22Rv1 (cell line): ENCODE data around the gene REV1.

ENCODE experiments used
- H3K27ac ChIP-seq: fragments of 450-650 bp; 2 replicates; pipeline ENCODE4 v1.5.1; 2017
- CTCF ChIP-seq: fragments of 450-650 bp; IDR thresholded peaks from 2 replicates; pipeline ENCODE4 v1.5.1; 2017; ENCODE audit warnings: mild to moderate bottlenecking
- ZFX ChIP-seq: fragments of 450-650 bp; IDR thresholded peaks from 2 replicates; pipeline ENCODE4 v1.6.1; 2017; ENCODE audit warnings: antibody characterized with exemption, borderline replicate concordance

REV1 gene

GRCh38 chr2:99442837-99443236, 47.0 kb downstream of the REV1 start:
- TF ChIP-seq CTCF = no peak
- no peak for TF ChIP-seq ZFX
- H3K27ac ChIP-seq = no peak overlapping the region

- no peak for TF ChIP-seq CTCF
- TF ChIP-seq ZFX = no peak
- no peak overlapping the region for H3K27ac ChIP-seq
These were observed 49.8 kb downstream of the REV1 start for GRCh38 chr2:99439971-99440505.

DNA sequence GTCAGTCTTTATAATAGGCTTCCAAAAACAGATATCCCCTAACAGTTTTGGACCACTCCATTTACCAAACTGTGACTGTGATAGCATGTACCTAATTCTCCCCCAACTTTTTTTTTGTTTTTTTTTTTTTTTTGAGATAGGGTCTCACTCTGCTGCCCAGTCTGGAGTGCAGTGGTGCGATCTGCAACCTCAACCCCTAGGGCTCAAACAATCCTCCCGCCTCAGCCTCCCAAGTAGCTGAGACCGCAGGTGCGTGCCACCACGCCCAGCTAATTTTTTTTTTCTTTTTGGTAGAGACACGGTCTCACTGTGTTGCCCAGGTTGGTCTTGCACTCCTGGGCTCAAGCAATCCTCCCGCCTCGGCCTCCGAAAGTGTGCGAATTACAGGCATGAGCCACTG, 52.9 kb downstream of the REV1 start:
- no peak overlapping the region for H3K27ac ChIP-seq
- TF ChIP-seq CTCF (no peak), ZFX (no peak)

DNA sequence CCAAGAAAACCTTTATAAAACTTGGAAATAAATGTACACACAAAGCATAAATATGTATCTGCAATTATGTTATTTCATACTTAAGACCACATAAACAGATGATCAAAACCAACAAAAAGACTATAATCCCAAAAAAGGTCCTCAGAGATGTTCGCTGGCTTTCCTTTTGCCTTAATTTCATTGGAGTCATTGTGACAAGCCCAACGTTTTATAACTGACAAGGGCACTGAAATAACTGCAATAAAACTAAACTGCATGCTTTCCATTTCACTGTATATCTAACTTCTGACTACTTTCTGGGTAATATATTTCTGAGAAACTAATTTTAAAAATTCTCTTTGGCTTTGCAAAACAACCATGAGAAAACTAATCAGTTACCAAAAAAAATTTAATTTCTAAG, 56.5 kb downstream of the REV1 start:
- TF ChIP-seq CTCF (no peak), ZFX (no peak)
- H3K27ac ChIP-seq = no peak overlapping the region; the same call in 1 of the 2 replicates

- no peak overlapping the region for H3K27ac ChIP-seq
- TF ChIP-seq ZFX = no peak
- no peak for TF ChIP-seq CTCF
These were observed 58.1 kb downstream of the REV1 start for GRCh38 chr2:99431587-99432275.

DNA sequence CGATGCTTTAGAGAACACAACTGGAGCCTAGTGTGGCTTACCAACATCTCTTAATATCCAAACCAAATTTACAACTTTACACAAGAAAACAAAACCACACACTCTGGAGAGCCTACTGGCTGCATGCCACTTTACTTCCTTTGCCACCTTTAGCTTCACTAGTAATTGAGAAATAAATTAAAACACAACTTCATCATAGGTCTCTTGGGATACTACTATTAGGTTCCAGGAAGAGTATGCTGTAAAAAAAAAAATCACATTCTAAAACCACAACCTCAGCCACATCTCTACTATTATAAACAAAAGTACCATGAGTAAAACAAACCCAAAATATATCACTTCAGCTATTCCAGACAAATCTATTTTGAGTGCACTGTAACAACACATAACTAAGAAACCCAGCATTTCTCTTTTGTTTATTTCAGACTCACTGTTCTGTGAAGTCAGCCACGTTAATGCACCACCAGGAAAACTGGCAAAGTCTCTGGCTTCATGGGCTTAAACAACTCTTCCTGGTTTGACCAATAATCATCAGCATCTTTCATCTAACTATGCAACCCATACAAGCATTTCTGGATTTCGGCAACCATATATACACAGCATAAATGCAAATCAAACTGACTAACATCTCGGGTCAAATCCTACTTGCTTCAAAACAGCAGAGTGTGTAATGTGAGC, 59.1 kb downstream of the REV1 start:
- no peak for TF ChIP-seq CTCF
- TF ChIP-seq ZFX = no peak
- no peak overlapping the region for H3K27ac ChIP-seq

- TF ChIP-seq CTCF (no peak), ZFX (no peak)
- H3K27ac ChIP-seq = no peak overlapping the region
These were observed 64.8 kb downstream of the REV1 start for GRCh38 chr2:99425022-99425421.
